Breast epithelium (tissue), 3 donors: Measurements from ENCODE around the gene VAPA.

Experiments used
- POLR2AphosphoS5 ChIP-seq, 3 donors: sonication (generic); formaldehyde crosslinking; IDR thresholded peaks; one replicate each; pipeline ENCODE4 v1.6.1; 2017; ENCODE audit warnings: antibody characterized with exemption in 3 of 3
- TF ChIP-seq, protein P1 (sequence below), 3 donors: fragments of 450-650 bp; IDR thresholded peaks; one replicate each; pipeline ENCODE4 v1.5.1; 2016 to 2017; ENCODE audit warnings: antibody characterized with exemption in 3 of 3, mild to moderate bottlenecking in 3 of 3, moderate library complexity in 3 of 3

DNA sequence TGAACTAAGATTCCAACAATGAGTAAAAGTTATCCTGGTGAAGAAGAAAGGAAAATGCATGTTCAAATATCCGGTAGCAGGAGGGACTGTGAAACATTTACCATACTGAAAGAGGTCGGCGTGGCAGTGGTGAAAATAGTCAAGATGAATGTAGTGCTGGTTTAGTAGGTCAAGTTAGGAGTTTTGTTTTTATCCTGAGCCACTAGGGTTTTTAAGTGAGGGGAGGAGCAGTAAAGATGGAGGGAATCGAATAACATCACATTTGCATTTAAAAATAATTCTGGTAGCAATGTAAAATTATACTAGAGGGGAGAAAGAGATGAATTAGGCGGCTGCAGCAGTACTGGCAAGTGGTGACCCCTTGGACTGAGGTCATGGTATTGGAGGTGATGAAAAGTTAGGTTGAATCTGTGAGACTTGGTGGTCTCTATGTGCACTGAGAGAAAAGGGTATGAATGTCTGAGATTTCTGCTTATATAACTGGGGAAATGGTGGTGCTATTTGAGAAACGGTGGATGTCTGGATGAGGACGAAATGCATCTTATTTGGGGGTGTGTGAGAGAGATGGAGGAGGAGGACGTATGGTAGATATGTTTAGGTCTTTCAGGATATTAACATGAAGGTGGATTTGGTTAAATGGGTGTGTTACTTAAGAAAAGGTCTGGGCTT, 5.9 kb downstream of the VAPA start:
- TF ChIP-seq, protein P1, sequence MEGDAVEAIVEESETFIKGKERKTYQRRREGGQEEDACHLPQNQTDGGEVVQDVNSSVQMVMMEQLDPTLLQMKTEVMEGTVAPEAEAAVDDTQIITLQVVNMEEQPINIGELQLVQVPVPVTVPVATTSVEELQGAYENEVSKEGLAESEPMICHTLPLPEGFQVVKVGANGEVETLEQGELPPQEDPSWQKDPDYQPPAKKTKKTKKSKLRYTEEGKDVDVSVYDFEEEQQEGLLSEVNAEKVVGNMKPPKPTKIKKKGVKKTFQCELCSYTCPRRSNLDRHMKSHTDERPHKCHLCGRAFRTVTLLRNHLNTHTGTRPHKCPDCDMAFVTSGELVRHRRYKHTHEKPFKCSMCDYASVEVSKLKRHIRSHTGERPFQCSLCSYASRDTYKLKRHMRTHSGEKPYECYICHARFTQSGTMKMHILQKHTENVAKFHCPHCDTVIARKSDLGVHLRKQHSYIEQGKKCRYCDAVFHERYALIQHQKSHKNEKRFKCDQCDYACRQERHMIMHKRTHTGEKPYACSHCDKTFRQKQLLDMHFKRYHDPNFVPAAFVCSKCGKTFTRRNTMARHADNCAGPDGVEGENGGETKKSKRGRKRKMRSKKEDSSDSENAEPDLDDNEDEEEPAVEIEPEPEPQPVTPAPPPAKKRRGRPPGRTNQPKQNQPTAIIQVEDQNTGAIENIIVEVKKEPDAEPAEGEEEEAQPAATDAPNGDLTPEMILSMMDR (IDR thresholded peaks at IDR 0.05), result no peak
- TF ChIP-seq POLR2AphosphoS5 (IDR thresholded peaks at IDR 0.05), result no peak
